HCT116 (cell line): ENCODE data around the gene ING4. TPM values are rescaled to one million over a fixed set of nuclear protein-coding genes. Genes with fewer than 3 reads are reported as not detected.

Experiments used
- ATAC-seq: fragments of 200-7000 bp; cut with Tn5 transposase; 2 replicates; pipeline ENCODE4 v1.9.1; 2020; ENCODE audit warnings: mild to moderate bottlenecking, moderate library complexity
- Bru-seq: library from RNA; stranded (reverse); fragments of 400-500 nt; gene quantifications from one replicate; lab custom pipeline; 2021; lab: Mats Ljungman, UMichigan
- BruChase-seq, 2 experiments: library from RNA; stranded (reverse); fragments of 400-500 nt; gene quantifications; one replicate each; lab custom pipeline; 2021; lab: Mats Ljungman, UMichigan
- BruUV-seq: library from RNA; stranded (reverse); fragments of 400-500 nt; replicated peaks from 2 replicates; lab custom pipeline; 2021; lab: Mats Ljungman, UMichigan
- CTCF ChIA-PET: fragments of 300-600 bp; sonication (Branson Sonifier 250); formaldehyde crosslinking; loops from one replicate; lab custom pipeline; 2021; ENCODE audit warnings: antibody characterized with exemption; lab: Charles Lee
- POLR2A ChIA-PET: fragments of 300-600, 350-600 bp; sonication (Branson Sonifier 250); formaldehyde crosslinking; loops from one replicate; lab custom pipeline; 2021; ENCODE audit warnings: antibody characterized with exemption; lab: Charles Lee
- RAD21 ChIA-PET, 2 experiments: fragments of 300-600 bp; sonication (Branson Sonifier 250); formaldehyde crosslinking; loops; one replicate each; lab custom pipeline; 2023; ENCODE audit warnings: low total read pairs in 2 of 2; ENCODE audit not compliant: uncharacterized antibody in 2 of 2, unreplicated experiment in 2 of 2, low non-redundant PET in 1 of 2; lab: Charles Lee
- DNase-seq: peaks from one replicate; pipeline ENCODE4 v3.0.0-alpha.2; 2010; ENCODE audit warnings: low read depth, low spot score
- H2AFZ ChIP-seq: fragments of 200-600 bp; shearing (Covaris generic), sonication (generic); 2 replicates; pipeline ENCODE4 v1.6.1; 2017; ENCODE audit warnings: low read depth, mixed run types, mixed read lengths, antibody characterized with exemption, low read length; ENCODE audit not compliant: poor library complexity, severe bottlenecking
- H3K27ac ChIP-seq: 2 replicates; pipeline ENCODE4 v1.5.1; 2012; ENCODE audit warnings: low read depth, low read length
- H3K27me3 ChIP-seq: fragments of 200-600 bp; sonication (generic); 2 replicates; pipeline ENCODE4 v1.6.1; 2016; ENCODE audit warnings: mixed run types, low read length, mixed read lengths; ENCODE audit not compliant: insufficient read depth
- H3K36me3 ChIP-seq, 2 experiments: fragments of 200-500 bp in 1 of 2; fragments of 200-600 bp in 1 of 2; sonication (Bioruptor generic) in 1 of 2; sonication (generic) in 1 of 2; 2 replicates each; pipeline versions ENCODE4 v1.5.1 to v1.6.1; 2014 to 2016; ENCODE audit warnings: low read length in 2 of 2, inconsistent platforms in 1 of 2, mixed read lengths in 1 of 2, mixed run types in 1 of 2; ENCODE audit not compliant: insufficient read depth in 2 of 2, control insufficient read depth in 1 of 2
- H3K4me1 ChIP-seq, 2 experiments: fragments of 200-600 bp in 1 of 2; sonication (generic) in 1 of 2; 2 replicates each; pipeline versions ENCODE4 v1.5.1 to v1.6.1; 2012 to 2017; ENCODE audit warnings: low read length in 2 of 2, inconsistent platforms in 1 of 2, mild to moderate bottlenecking in 1 of 2, mixed read lengths in 1 of 2, mixed run types in 1 of 2, moderate library complexity in 1 of 2; ENCODE audit not compliant: insufficient read depth in 2 of 2, control insufficient read depth in 1 of 2
- H3K4me2 ChIP-seq: fragments of 200-600 bp; sonication (generic); 2 replicates; pipeline ENCODE4 v1.6.1; 2017; ENCODE audit warnings: mixed run types, low read length, mixed read lengths
- H3K4me3 ChIP-seq, 2 experiments: fragments of 200-600 bp in 1 of 2; sonication (generic) in 1 of 2; replicated peaks in 1 of 2; 2 replicates each; pipeline ENCODE4 v1.5.1; 2011 to 2016; ENCODE audit warnings: low read length in 2 of 2, control low read depth in 1 of 2, low read depth in 1 of 2, mild to moderate bottlenecking in 1 of 2, mixed read lengths in 1 of 2, mixed run types in 1 of 2
- H3K79me2 ChIP-seq: fragments of 200-600 bp; sonication (generic); 2 replicates; pipeline ENCODE4 v1.6.1; 2017; ENCODE audit warnings: mild to moderate bottlenecking, mixed run types, low read length, moderate library complexity, mixed read lengths; ENCODE audit not compliant: insufficient read depth
- H3K9ac ChIP-seq: fragments of 200-600 bp; sonication (generic); 2 replicates; pipeline ENCODE4 v1.6.1; 2016; ENCODE audit warnings: low read length, mixed read lengths
- H3K9me2 ChIP-seq: fragments of 200-600 bp; sonication (generic), shearing (Covaris generic); 2 replicates; pipeline ENCODE4 v1.6.1; 2017; ENCODE audit warnings: mixed run types, mild to moderate bottlenecking, moderate library complexity; ENCODE audit not compliant: insufficient read depth
- H3K9me3 ChIP-seq, 2 experiments: fragments of 200-500 bp in 1 of 2; fragments of 200-600 bp in 1 of 2; sonication (Bioruptor generic) in 1 of 2; sonication (generic) in 1 of 2; 2 replicates each; pipeline ENCODE4 v1.6.1; 2014 to 2017; ENCODE audit warnings: low read length in 2 of 2, mixed read lengths in 2 of 2, inconsistent platforms in 1 of 2, low read depth in 1 of 2, mild to moderate bottlenecking in 1 of 2, mixed run types in 1 of 2, moderate library complexity in 1 of 2; ENCODE audit not compliant: control insufficient read depth in 1 of 2, insufficient read depth in 1 of 2
- H4K20me1 ChIP-seq: fragments of 200-600 bp; sonication (generic), shearing (Covaris generic); 2 replicates; pipeline ENCODE4 v1.6.1; 2017; ENCODE audit warnings: mixed run types, mild to moderate bottlenecking, moderate library complexity; ENCODE audit not compliant: insufficient read depth
- ATF3 ChIP-seq: IDR thresholded peaks from 2 replicates; pipeline ENCODE4 v1.6.1; 2012
- CBX3 ChIP-seq: IDR thresholded peaks from 2 replicates; pipeline ENCODE4 v1.6.1; 2012; ENCODE audit warnings: low read depth
- CEBPB ChIP-seq: IDR thresholded peaks from 2 replicates; pipeline ENCODE4 v1.6.1; 2012; ENCODE audit warnings: low read depth
- EGR1 ChIP-seq: IDR thresholded peaks from 2 replicates; pipeline ENCODE4 v1.6.1; 2012; ENCODE audit warnings: low read depth
- ELF1 ChIP-seq: IDR thresholded peaks from 2 replicates; pipeline ENCODE4 v1.6.1; 2012; ENCODE audit warnings: low read depth, borderline replicate concordance
- FOSL1 ChIP-seq: IDR thresholded peaks from 2 replicates; pipeline ENCODE4 v1.6.1; 2012; ENCODE audit warnings: low read depth
- MAX ChIP-seq: IDR thresholded peaks from 2 replicates; pipeline ENCODE4 v1.6.1; 2012
- POLR2AphosphoS5 ChIP-seq: IDR thresholded peaks from 2 replicates; pipeline ENCODE4 v1.6.1; 2011; ENCODE audit warnings: mild to moderate bottlenecking, low read depth, low read length, moderate library complexity
- SIN3A ChIP-seq: IDR thresholded peaks from 2 replicates; pipeline ENCODE4 v1.6.1; 2012; ENCODE audit warnings: low read depth
- SP1 ChIP-seq: IDR thresholded peaks from 2 replicates; pipeline ENCODE4 v1.6.1; 2012; ENCODE audit warnings: low read depth
- SRF ChIP-seq: IDR thresholded peaks from 2 replicates; pipeline ENCODE4 v1.6.1; 2012; ENCODE audit warnings: low read depth
- TCF7L2 ChIP-seq: IDR thresholded peaks from 2 replicates; pipeline ENCODE4 v1.7.0; 2011; ENCODE audit warnings: borderline replicate concordance, inconsistent platforms; ENCODE audit not compliant: insufficient read depth, insufficient read length; ENCODE audit errors: extremely low read depth
- YY1 ChIP-seq: IDR thresholded peaks from 2 replicates; pipeline ENCODE4 v1.6.1; 2011; ENCODE audit warnings: low read length, low read depth, moderate library complexity, mild to moderate bottlenecking; ENCODE audit not compliant: insufficient replicate concordance; ENCODE audit errors: extremely low read depth
- ZBTB33 ChIP-seq: IDR thresholded peaks from 2 replicates; pipeline ENCODE4 v1.6.1; 2011; ENCODE audit warnings: mild to moderate bottlenecking, low read length, moderate library complexity; ENCODE audit not compliant: insufficient replicate concordance; ENCODE audit errors: extremely low read depth
- ZNF274 ChIP-seq: fragments of 200-500 bp; sonication (Bioruptor generic); IDR thresholded peaks from 2 replicates; pipeline ENCODE4 v1.6.1; 2014; ENCODE audit warnings: mild to moderate bottlenecking, low read depth, low read length, inconsistent platforms
- intact Hi-C: fragments of 100-400 bp; cut with micrococcal nuclease; formaldehyde crosslinking; loops from 2 replicates; pipeline ENCODE4 v1.10.0; 2022
- long read RNA-seq: library from polyadenylated mRNA; unstranded; transcript quantifications from one replicate; pipeline ENCODE4 v2.0.0, GENCODE V29; 2021; ENCODE audit not compliant: unreplicated experiment
- polyA plus RNA-seq: library from polyadenylated mRNA; unstranded; fragments of >200 nt; gene quantifications from 2 replicates; pipeline ENCODE4 v1.2.1, GENCODE V29; 2012; ENCODE audit warnings: missing spikeins
- total RNA-seq: library from RNA; stranded (reverse); gene quantifications from one replicate; pipeline ENCODE4 v1.2.1, GENCODE V29; 2021; ENCODE audit not compliant: unreplicated experiment

The ING4 gene
- 17.9 TPM for total RNA-seq
- 9.8 and 16.9 TPM in 2 replicates for polyA plus RNA-seq
- Bru-seq, nascent RNA: percentile 69 among the genes with signal in this experiment
- BruChase-seq, experiment 1, labeled RNA remaining after a 6-hour chase: percentile 51 among the genes with signal in this experiment
- percentile 60 among the genes with signal in this experiment for BruChase-seq, experiment 2, labeled RNA remaining after a 2-hour chase
- long read RNA-seq, partial matches to known transcripts: 1 of 21 reads
- long read RNA-seq, other reads (novel, unspliced or antisense): 9 of 21 reads

GRCh38 chr12:6662906-6663742, at the start of gene ING4:
Gene ING4 (minus strand): TSS chr12:6663119. CDS start chr12:6663101, 18 bp downstream.
- Histone ChIP-seq H3K4me3 (peak within 1 kb of the TSS; percentile 68 to 91), H3K9ac (peak within 1 kb of the TSS; percentile 68), H3K36me3 (peaks cover 4 to 6% of the 10 kb centered on the region in 2 experiments; a peak in 3 of 4 replicates), H3K9me2 (no peaks in the 10 kb centered on the region), H3K4me2 (peak within 1 kb of the TSS; percentile 81), H3K9me3 (no peaks in the 10 kb centered on the region), H3K27me3 (no peaks in the 10 kb centered on the region), H4K20me1 (no peaks in the 10 kb centered on the region), H3K79me2 (peaks cover 6% of the 10 kb centered on the region; the same call in 1 of the 2 replicates), H2AFZ (peak within 1 kb of the TSS; percentile 81), H3K4me1 (peaks cover 10 to 14% of the 10 kb centered on the region in 2 experiments; a peak in 3 of 4 replicates), H3K27ac (peak within 1 kb of the TSS; percentile 67)
- intact Hi-C loops: loop anchor here (2.0 kb wide), 2 partner anchors 26 to 56 kb away; partner anchors contain the start of genes CHD4 and ZNF384
- peak; percentile 98 for ATAC-seq
- BruUV-seq: TSS peak; percentile 99
- DNase-seq: peak; percentile 99
- TF ChIP-seq YY1 (peak; percentile 93), POLR2AphosphoS5 (peak; percentile 67), FOSL1 (no peak), EGR1 (peak; percentile 93), SP1 (peak; percentile 93), TCF7L2 (peak; percentile 80), SRF (peak; percentile 99), ZNF274 (no peak), MAX (peak; percentile 86), CEBPB (no peak), ZBTB33 (peak; percentile 54), CBX3 (peak; percentile 86; the same call in 1 of the 2 replicates), ATF3 (no peak), SIN3A (no peak; the same call in 1 of the 2 replicates), ELF1 (peak; percentile 100)
- ChIA-PET CTCF (interaction anchor here (1.8 kb wide), 1 partner anchor 26 kb away, joined by 5 read pairs; the partner anchor contains the start of gene ZNF384), POLR2A (no interaction called here), RAD21 (no interaction called here)
